Right atrium auricular region (tissue), 2 donors: ENCODE results near the gene RAD51B. TPM values are rescaled to one million over a fixed set of nuclear protein-coding genes. Genes with fewer than 3 reads are reported as not detected.
"Not testable (repeated sequence)": the region's sequence is repeated elsewhere in the genome, so short reads cannot be mapped to it uniquely, and the experiment has no call there.

Experiments used
- DNase-seq: peaks from one replicate; pipeline ENCODE4 v3.0.0-alpha.2; 2019; ENCODE audit warnings: low spot score
- H3K27ac ChIP-seq, 2 donors: fragments of 200-600 bp; sonication (generic); 1 replicate in 1 of 2; 2 replicates in 1 of 2; pipeline ENCODE4 v1.5.1; 2016 to 2019
- H3K27me3 ChIP-seq, 2 donors: fragments of 200-600 bp; sonication (generic); one replicate each; pipeline versions ENCODE4 v1.5.1 to v1.6.0; 2017 to 2019
- H3K36me3 ChIP-seq: fragments of 200-600 bp; sonication (generic); one replicate; pipeline ENCODE4 v1.5.1; 2016
- H3K4me1 ChIP-seq, 2 donors: fragments of 200-600 bp; sonication (generic); one replicate each; pipeline versions ENCODE4 v1.5.1 to v1.6.0; 2017 to 2019
- H3K4me3 ChIP-seq, 2 donors: fragments of 200-600 bp; sonication (generic); 1 replicate in 1 of 2; 2 replicates in 1 of 2; pipeline ENCODE4 v1.5.1; 2017 to 2019; ENCODE audit warnings: mild to moderate bottlenecking in 1 of 2, moderate library complexity in 1 of 2
- H3K9me3 ChIP-seq, 2 donors: fragments of 200-600 bp; sonication (generic); one replicate each; pipeline ENCODE4 v1.5.1; 2019
- total RNA-seq, 2 donors: library from RNA; depleted of rRNA; stranded (reverse); fragments of >200 nt; gene quantifications; one replicate each; pipeline ENCODE4 v1.1.0, GENCODE V29; 2016
- TF ChIP-seq, protein P1 (sequence below), 2 donors: fragments of 200-600 bp; sonication (generic); IDR thresholded peaks; one replicate each; pipeline ENCODE4 v1.5.1; 2019; ENCODE audit warnings: antibody characterized with exemption in 2 of 2

RAD51B gene
- total RNA-seq, 2 donors from 2014 or later: 1.2 to 1.5 TPM

DNA sequence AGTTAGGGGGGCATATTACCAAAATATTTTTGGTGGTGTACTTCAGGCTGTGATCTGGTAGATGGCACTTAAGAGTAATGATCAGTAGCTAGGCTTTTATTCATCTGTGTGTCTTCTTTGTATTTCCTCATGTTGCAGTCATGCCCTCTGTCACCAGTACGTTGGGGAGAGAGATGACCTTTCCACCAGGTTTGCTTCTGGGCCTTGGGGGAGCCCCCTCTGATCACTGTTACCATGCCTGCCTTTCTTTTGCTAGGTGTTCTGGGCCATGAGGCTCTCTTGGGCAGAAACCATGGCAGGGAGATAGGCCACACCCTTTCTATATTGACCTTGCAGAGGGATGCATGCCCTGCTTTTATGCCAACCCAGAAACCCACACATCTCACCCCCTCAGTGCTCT lies 208.5 kb downstream of the RAD51B start:
- no peaks in the 10 kb centered on the region for H3K4me1 ChIP-seq
- TF ChIP-seq, protein P1, sequence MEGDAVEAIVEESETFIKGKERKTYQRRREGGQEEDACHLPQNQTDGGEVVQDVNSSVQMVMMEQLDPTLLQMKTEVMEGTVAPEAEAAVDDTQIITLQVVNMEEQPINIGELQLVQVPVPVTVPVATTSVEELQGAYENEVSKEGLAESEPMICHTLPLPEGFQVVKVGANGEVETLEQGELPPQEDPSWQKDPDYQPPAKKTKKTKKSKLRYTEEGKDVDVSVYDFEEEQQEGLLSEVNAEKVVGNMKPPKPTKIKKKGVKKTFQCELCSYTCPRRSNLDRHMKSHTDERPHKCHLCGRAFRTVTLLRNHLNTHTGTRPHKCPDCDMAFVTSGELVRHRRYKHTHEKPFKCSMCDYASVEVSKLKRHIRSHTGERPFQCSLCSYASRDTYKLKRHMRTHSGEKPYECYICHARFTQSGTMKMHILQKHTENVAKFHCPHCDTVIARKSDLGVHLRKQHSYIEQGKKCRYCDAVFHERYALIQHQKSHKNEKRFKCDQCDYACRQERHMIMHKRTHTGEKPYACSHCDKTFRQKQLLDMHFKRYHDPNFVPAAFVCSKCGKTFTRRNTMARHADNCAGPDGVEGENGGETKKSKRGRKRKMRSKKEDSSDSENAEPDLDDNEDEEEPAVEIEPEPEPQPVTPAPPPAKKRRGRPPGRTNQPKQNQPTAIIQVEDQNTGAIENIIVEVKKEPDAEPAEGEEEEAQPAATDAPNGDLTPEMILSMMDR (IDR thresholded peaks at IDR 0.05): no peak
- H3K4me3 ChIP-seq: no peak overlapping the region
- H3K27me3 ChIP-seq: no peaks in the 10 kb centered on the region
- no peak for DNase-seq
- peaks cover 0 to 15% of the 10 kb centered on the region in 2 donors for H3K9me3 ChIP-seq
- no peak overlapping the region for H3K27ac ChIP-seq
- no peaks in the 10 kb centered on the region for H3K36me3 ChIP-seq

DNA sequence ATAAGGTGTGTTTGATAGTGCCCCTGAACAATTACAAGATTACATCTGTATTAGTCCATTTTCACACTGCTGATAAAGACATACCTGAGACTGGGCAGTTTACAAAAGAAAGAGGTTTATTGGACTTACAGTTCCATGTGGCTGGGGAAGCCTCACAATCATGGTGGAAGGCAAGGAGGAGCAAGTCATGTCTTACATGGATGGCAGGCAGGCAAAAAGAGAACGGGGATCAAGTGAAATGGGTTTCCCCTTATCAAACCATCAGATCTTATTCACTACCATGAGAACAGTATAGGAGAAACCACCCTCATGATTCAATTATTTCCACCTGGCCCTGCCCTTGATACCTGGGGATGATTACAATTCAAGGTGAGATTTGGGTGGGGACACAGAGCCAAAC lies 211.4 kb downstream of the RAD51B start:
- H3K4me3 ChIP-seq, H3K4me1 ChIP-seq, H3K36me3 ChIP-seq, H3K27me3 ChIP-seq, H3K27ac ChIP-seq, DNase-seq, H3K9me3 ChIP-seq: not testable (repeated sequence)

DNA sequence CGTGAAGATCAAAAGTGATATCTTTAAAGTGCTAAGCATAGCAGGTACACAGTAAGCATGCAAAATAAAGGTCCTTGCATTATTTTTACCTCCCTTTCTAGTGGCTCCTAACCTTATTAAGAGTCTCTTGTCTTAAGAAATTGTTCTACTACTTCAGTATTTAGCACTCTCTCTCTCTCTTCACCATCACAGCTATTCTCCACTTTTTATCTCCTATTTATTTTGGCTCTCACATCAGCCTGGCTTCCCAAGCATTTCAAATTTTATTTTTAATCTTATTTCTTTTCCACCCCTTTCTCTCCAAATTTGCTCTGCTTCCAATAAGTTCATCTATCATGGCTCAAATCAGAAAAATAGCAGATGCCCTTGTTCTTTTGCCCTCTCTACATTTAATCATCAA lies 212.6 kb downstream of the RAD51B start:
- H3K27ac ChIP-seq: peak overlapping the region in 1 of 2 donors; percentile 22
- no peak overlapping the region for H3K4me3 ChIP-seq
- TF ChIP-seq, protein P1 (IDR thresholded peaks at IDR 0.05): no peak

DNA sequence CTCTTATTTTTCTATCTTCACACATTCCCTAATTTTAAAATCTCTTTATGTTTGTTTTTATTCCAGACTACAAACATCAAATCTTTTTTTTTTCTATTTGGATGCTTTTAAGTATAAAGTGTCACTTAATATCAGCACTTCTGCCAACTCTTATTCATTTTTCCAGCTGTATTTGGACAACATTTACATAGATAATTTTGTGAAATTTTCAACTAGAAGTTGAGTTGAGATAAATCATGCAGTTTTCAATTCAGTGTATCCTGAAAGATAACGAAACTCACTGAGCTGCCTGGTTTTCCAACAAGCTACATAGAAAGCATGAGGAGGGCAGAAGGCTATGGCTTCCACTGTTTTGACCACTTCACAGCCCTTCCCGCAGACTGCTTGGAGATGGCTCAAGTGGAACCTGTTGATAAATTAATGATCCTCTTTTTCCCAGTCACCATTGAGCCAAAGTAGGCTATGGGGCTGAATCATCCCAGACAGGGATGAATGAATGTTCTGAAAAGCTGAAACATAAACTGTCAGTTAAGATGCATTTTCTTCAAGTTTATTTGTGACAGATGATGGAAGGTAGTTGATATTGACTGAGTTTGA lies 213.9 kb downstream of the RAD51B start:
- no peak for DNase-seq
- no peak overlapping the region for H3K4me3 ChIP-seq
- H3K4me1 ChIP-seq: peaks cover 0 to 3% of the 10 kb centered on the region in 2 donors
- no peaks in the 10 kb centered on the region for H3K27me3 ChIP-seq
- H3K27ac ChIP-seq: no peak overlapping the region
- TF ChIP-seq, protein P1 (IDR thresholded peaks at IDR 0.05): no peak
- H3K9me3 ChIP-seq: peaks cover 0 to 9% of the 10 kb centered on the region in 2 donors
- H3K36me3 ChIP-seq: no peaks in the 10 kb centered on the region

More for the DNA sequence above, 212.6 kb downstream of the RAD51B start:
- Histone ChIP-seq H3K4me1 (peaks cover 0 to 3% of the 10 kb centered on the region in 2 donors), H3K27me3 (no peaks in the 10 kb centered on the region), H3K9me3 (peaks cover 0 to 9% of the 10 kb centered on the region in 2 donors), H3K36me3 (no peaks in the 10 kb centered on the region)
- no peak for DNase-seq

DNA sequence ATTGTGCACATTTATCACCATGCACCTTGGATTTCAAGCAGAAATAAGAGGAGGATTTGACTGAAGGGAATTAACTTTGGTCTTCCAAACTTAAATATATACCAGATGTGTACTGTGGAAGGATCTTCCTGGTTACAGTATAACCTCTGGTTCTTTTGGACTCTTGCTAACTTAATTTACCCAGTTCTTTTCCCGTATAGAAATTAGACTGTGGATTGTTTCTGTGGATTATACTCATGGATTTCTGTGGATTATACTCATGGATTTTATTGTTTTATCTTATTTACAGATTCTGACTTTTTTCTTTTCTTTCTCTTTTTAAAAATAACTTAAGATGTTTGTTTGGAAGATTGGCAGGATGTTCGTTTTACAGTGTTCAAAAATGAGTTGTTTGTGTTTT lies 215.3 kb downstream of the RAD51B start:
- no peak overlapping the region for H3K4me3 ChIP-seq
- H3K27me3 ChIP-seq: no peaks in the 10 kb centered on the region
- H3K9me3 ChIP-seq: peaks cover 0 to 4% of the 10 kb centered on the region in 2 donors
- H3K27ac ChIP-seq: no peak overlapping the region
- peaks cover 0 to 3% of the 10 kb centered on the region in 2 donors for H3K4me1 ChIP-seq
- TF ChIP-seq, protein P1 (IDR thresholded peaks at IDR 0.05): no peak
- DNase-seq: no peak
- H3K36me3 ChIP-seq: no peaks in the 10 kb centered on the region

DNA sequence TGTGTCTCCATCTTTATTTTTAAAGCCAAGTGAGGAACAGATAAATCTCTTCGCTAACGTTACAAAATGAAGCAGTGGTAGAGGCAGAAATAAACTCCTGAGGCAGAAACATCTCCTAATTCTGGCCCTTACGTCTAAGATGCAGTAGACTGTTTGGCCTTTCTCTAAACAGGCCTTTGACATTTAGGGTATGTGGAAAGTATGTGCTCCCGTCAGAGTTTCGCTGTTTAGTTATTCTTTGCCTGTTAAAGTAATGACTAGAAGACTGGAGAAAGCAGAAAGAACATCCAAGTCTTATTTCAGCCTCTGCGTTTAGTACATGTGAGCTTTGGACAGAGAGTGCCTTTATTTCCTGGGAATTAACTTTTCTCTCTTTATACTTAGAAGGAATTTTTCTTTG lies 216.6 kb downstream of the RAD51B start:
- Histone ChIP-seq H3K4me3 (no peak overlapping the region), H3K27ac (peak overlapping the region in 1 of 2 donors; percentile 1)

More for the DNA sequence above, 216.6 kb downstream of the RAD51B start:
- H3K27me3 ChIP-seq: no peaks in the 10 kb centered on the region
- H3K36me3 ChIP-seq: no peaks in the 10 kb centered on the region
- peaks cover 0 to 3% of the 10 kb centered on the region in 2 donors for H3K4me1 ChIP-seq
- no peaks in the 10 kb centered on the region for H3K9me3 ChIP-seq
- TF ChIP-seq, protein P1 (IDR thresholded peaks at IDR 0.05): no peak
- no peak for DNase-seq
